IPS-20b (cell line): ENCODE measurements around the gene TAS2R41.

ENCODE experiments used
- H3K27ac ChIP-seq: one replicate; pipeline ENCODE4 v1.5.1; 2013; ENCODE audit warnings: low read length
- H3K27me3 ChIP-seq: 2 replicates; pipeline ENCODE4 v1.6.1; 2013; ENCODE audit warnings: mild to moderate bottlenecking, low read length, inconsistent platforms; ENCODE audit not compliant: insufficient read depth
- H3K36me3 ChIP-seq: 2 replicates; pipeline ENCODE4 v1.6.1; 2013; ENCODE audit warnings: low read depth, mild to moderate bottlenecking, inconsistent platforms, low read length, moderate library complexity; ENCODE audit not compliant: insufficient read depth
- H3K4me1 ChIP-seq: 2 replicates; pipeline ENCODE4 v1.6.1; 2013; ENCODE audit warnings: mild to moderate bottlenecking, control low read depth, inconsistent platforms, low read length, moderate library complexity; ENCODE audit not compliant: insufficient read depth
- H3K4me3 ChIP-seq: 2 replicates; pipeline ENCODE4 v1.5.1; 2013; ENCODE audit warnings: mild to moderate bottlenecking, low read length, inconsistent platforms
- H3K9ac ChIP-seq: 2 replicates; pipeline ENCODE4 v1.6.1; 2013; ENCODE audit warnings: low read depth, mild to moderate bottlenecking, inconsistent platforms, low read length, moderate library complexity
- H3K9me3 ChIP-seq: 2 replicates; pipeline ENCODE4 v1.6.1; 2013; ENCODE audit warnings: mild to moderate bottlenecking, low read depth, low read length, inconsistent platforms; ENCODE audit not compliant: insufficient read depth

TAS2R41 gene

DNA sequence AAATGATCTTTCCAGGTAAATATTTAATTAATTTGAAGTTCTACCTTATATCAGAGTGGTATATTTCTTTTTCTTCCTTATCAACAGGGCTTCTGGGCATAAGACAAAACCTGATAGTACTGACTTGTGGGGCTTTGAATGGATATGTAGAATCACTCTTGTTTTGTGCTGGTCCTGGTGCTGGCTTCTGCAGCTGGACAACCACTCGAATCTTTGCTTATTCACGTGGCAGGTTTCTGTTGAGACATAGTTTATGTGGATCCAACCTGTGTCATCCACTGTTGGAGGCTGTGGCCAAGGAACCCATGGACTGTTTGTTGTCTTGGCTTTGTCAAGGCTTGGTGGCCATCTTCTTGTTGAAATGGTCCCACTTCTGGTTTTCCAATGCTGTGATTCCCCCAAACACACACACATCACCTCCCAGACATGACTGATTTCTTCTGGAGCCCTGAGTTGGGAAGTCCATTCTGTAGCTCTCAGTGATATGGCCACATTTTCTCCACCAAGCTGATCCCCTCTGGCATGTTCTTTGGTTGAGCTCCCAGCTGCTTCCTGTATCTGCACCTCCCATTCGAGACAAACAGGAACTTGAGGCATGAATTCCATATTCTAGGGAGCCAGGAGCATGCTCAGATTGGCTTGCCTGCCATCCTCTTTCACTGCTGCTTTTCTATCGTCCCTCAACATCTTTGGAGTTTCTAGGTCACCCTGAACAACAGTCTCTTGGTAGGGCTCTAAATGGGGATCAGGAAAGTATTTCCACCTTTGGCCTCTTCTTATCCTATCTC, 19.5 kb downstream of the TAS2R41 start:
- H3K9ac ChIP-seq = no peak overlapping the region
- no peak overlapping the region for H3K27ac ChIP-seq
- no peak overlapping the region for H3K4me3 ChIP-seq
- H3K9me3 ChIP-seq = no peaks in the 10 kb centered on the region
- no peaks in the 10 kb centered on the region for H3K36me3 ChIP-seq
- no peaks in the 10 kb centered on the region for H3K4me1 ChIP-seq
- no peaks in the 10 kb centered on the region for H3K27me3 ChIP-seq

DNA sequence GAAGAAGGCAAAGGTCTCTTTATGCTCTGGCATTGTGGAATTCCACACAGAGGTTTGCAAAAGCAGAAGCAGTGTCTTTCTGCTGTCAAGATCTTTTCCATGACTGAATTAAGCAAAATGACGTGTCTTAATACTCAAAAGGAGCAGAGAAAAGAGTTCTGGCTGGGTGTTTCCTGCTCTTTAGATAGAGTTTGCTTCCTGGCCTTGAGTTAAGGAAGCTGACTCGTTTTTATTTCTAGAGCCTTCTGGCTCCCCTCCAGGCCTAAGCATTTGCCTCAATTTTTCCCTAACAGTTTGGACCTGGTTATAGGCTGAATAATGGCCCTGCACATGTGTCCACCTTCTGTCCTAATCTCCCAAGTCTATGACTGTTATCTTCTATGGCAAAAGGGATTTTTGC, 21.6 kb downstream of the TAS2R41 start:
- no peaks in the 10 kb centered on the region for H3K36me3 ChIP-seq
- no peak overlapping the region for H3K9ac ChIP-seq
- no peak overlapping the region for H3K27ac ChIP-seq
- H3K4me3 ChIP-seq = no peak overlapping the region
- H3K9me3 ChIP-seq = no peaks in the 10 kb centered on the region
- H3K4me1 ChIP-seq = no peaks in the 10 kb centered on the region
- no peaks in the 10 kb centered on the region for H3K27me3 ChIP-seq

DNA sequence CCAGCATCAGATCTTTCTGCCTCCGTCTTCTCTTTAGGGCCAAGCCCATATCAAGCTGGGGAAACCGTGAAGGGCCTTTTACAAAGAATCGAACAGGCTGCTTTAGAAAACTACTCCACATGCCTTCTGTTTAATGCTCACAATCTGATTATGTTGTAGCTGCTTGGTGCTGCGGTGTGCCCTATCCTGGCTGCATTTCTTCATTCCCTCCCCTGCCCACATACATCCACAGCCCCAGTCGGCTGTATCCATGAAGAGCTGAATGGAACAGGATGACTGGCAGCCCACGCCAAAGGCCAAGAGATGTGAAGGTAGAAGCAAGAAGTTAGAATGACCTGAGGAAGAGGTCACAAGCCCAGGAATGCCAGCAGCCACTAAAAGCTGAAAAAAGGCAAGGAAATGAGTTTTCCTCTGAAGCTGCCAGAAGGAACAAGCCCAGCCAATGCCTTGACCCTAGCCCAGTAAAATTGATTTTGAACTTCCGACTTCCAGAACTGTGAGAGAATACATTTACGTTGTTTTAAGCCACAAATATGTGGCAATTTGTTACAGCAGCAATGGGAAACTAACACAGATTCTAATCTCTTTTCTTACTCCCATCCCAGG, 22.2 kb downstream of the TAS2R41 start:
- no peaks in the 10 kb centered on the region for H3K27me3 ChIP-seq
- H3K9ac ChIP-seq = no peak overlapping the region
- H3K9me3 ChIP-seq = no peaks in the 10 kb centered on the region
- H3K4me3 ChIP-seq = no peak overlapping the region
- H3K4me1 ChIP-seq = no peaks in the 10 kb centered on the region
- no peak overlapping the region for H3K27ac ChIP-seq
- H3K36me3 ChIP-seq = no peaks in the 10 kb centered on the region

DNA sequence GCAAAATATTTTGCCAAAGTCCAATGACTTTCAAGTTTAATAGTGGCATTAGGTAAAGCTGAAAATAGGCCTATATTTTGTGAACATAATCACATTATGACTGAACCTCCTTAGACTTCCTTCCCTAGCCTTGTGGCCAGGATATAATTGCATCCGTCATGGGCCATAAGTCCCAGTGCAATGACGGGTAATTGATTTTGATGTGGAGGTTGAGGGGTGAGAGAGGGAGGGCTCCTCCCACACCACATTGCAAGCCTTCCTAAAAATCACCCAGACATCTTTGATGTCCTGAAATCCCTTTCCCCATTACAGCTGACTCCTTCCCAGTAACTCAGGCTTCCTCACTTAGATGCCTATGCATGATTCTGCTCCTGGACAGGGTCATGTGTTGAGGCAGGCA, 25.6 kb downstream of the TAS2R41 start:
- Histone ChIP-seq H3K4me1 (no peaks in the 10 kb centered on the region), H3K36me3 (no peaks in the 10 kb centered on the region), H3K9ac (no peak overlapping the region), H3K4me3 (no peak overlapping the region), H3K9me3 (no peaks in the 10 kb centered on the region), H3K27me3 (no peaks in the 10 kb centered on the region), H3K27ac (no peak overlapping the region)

DNA sequence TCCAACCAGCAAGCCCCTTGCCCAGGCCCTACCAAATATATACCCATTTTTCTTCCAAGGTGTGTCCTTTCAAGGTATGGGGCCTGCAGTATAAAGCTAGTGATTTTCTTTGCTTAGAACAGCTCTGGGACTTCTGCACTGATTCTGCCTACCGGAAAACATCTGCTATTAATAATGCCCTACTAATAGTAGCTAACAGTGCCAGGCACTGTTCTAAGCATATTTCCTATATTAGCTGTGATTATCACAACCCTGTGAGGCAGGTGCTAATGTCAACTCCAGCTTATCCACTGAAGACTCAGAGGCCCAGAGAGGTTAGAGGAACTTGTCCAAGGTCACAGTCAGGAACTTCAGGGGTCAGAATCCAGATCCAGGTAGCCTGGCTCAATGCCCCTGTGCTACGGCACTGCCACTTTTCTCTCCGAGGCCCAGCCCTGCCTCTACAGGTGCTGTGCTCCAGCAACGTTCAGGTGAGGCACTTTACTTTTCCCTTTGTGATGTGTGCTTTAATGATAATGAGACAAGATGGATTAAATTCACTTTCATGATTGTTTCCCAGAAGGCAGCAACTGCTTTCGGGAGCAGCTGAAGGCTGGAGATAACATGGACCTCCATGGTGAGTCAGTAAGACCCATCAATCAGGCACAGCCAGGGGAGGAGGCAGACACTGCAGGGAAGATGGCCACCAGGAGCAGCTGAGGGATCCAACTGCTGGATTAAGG, 26.7 kb downstream of the TAS2R41 start:
- H3K9me3 ChIP-seq = no peaks in the 10 kb centered on the region
- no peak overlapping the region for H3K9ac ChIP-seq
- H3K27ac ChIP-seq = no peak overlapping the region
- H3K27me3 ChIP-seq = no peaks in the 10 kb centered on the region
- H3K4me1 ChIP-seq = no peaks in the 10 kb centered on the region
- no peaks in the 10 kb centered on the region for H3K36me3 ChIP-seq
- H3K4me3 ChIP-seq = no peak overlapping the region

DNA sequence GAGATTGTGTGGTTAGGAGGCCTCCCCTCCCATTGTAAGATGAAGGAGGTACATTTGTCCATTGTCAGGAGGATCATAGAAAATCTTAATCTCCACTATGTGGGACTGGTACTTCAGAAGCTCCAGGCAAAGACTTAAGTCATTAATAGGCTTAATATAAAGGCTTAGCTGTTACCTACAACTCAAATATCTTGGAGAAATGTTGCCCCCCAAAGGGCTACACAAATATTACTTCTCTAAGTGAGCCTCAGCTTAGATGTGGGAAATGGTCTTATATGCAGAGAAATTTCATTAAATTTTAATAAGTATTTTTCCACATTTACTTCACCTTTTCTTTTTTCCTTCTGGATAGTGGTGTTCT, 27.2 kb downstream of the TAS2R41 start:
- Histone ChIP-seq H3K4me3 (no peak overlapping the region), H3K27me3 (no peaks in the 10 kb centered on the region), H3K36me3 (no peaks in the 10 kb centered on the region), H3K9ac (no peak overlapping the region), H3K27ac (no peak overlapping the region), H3K4me1 (no peaks in the 10 kb centered on the region), H3K9me3 (no peaks in the 10 kb centered on the region)

DNA sequence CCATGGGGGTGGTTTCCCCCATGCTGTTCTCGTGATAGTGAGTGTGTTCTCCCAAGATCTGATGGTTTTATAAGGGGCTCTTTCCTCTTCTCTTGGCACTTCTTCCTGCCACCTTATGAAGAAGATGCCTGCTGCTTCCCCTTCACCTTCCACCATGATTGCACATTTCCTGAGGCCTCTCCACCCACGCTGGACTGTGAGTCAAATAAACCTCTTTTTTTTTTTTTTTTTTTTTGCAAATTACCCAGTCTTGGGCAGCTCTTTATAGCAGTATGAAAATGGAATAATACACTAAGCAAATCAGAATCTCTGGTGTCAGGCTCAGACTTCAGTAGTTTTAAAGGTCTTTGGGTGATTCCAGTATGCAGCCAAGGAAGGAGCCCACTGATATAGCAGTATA, 28.2 kb downstream of the TAS2R41 start:
- Histone ChIP-seq H3K4me3 (no peak overlapping the region), H3K9me3 (no peaks in the 10 kb centered on the region), H3K27ac (no peak overlapping the region), H3K4me1 (no peaks in the 10 kb centered on the region), H3K9ac (no peak overlapping the region), H3K36me3 (no peaks in the 10 kb centered on the region), H3K27me3 (no peaks in the 10 kb centered on the region)

DNA sequence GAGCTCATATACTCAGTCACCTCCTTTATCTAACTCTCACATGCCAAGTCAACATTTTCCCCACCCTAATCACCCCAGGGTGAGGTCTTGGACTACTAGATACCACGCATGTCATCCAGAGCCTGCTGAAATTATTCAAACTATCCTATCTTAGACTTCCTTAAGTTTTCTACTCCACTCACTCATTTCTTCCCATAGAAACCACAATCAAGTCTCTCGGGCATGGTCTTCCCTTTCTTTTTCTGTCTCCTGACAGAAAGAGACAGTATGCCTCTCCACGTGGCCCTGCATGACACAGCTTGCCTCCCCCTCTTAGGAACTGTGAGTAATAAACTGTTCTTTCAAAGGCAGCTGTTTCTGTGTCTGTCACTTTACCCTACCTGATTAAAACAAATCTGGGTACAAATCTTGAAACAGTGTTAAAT, 29.4 kb downstream of the TAS2R41 start:
- no peaks in the 10 kb centered on the region for H3K27me3 ChIP-seq
- H3K27ac ChIP-seq = no peak overlapping the region
- no peak overlapping the region for H3K9ac ChIP-seq
- no peaks in the 10 kb centered on the region for H3K9me3 ChIP-seq
- no peak overlapping the region for H3K4me3 ChIP-seq
- H3K36me3 ChIP-seq = no peaks in the 10 kb centered on the region
- H3K4me1 ChIP-seq = no peaks in the 10 kb centered on the region

DNA sequence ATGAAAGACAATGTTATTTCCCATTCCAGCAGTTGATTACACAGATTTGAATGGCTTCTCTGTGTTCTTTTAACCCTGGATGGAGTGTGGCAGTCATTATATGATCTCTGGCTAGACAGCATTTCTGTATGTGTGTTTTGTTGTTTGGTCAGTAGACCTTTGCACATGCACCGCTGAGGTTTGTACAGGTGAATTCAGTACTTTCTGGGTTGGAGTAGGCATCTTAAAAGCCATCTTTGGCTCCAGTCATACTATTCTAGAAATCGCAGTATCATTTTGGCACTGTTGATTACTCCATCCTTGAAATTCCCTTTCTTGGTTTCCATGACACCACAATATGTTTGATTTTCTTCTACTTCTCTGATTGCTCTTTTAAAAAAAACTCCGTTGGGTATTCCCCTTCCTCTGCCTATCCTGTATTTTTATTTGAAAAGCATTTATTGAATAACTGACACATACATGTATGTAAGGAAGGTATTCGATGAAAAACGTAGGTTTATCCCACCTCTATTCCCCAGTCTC, 29.9 kb downstream of the TAS2R41 start:
- Histone ChIP-seq H3K4me1 (no peaks in the 10 kb centered on the region), H3K27me3 (no peaks in the 10 kb centered on the region), H3K4me3 (no peak overlapping the region), H3K27ac (no peak overlapping the region), H3K36me3 (no peaks in the 10 kb centered on the region), H3K9me3 (no peaks in the 10 kb centered on the region), H3K9ac (no peak overlapping the region)

DNA sequence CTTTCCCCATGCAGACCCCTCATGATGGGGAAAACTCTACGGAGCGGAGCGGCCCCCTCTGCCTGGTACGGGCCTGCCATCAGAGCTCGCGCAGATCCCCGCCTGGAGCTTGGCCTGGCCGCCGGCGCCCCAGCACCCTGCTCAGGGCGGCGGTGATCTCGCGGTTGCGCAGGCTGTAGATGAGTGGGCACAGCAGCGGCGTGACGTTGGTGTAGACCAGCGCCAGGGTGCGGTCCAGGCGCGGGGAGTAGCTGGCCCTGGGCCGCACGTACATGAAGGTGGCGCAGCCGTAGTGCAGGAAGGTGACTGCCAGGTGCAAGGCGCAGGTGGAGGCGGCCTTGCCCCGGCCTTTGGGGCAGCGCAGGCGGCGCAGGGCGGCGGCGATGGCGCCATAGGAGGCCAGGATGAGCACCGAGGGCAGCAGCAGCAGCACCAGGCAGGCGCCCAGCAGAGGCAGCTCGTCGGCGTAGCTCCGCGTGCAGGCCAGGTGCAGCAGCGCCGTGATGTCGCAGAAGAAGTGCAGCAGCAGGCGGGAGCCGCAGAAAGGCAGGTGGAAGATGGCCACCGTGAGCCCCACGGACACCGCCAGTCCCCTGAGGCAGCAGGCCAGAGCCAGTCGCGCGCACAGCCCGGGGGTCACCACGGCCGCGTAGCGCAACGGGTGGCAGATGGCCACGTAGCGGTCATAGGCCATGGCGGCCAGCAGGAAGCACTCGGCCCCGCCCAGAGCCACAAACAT, 33.4 kb downstream of the TAS2R41 start:
- no peak overlapping the region for H3K4me3 ChIP-seq
- no peaks in the 10 kb centered on the region for H3K9me3 ChIP-seq
- H3K27me3 ChIP-seq = no peaks in the 10 kb centered on the region
- H3K27ac ChIP-seq = no peak overlapping the region
- no peaks in the 10 kb centered on the region for H3K36me3 ChIP-seq
- no peak overlapping the region for H3K9ac ChIP-seq
- H3K4me1 ChIP-seq = no peaks in the 10 kb centered on the region

DNA sequence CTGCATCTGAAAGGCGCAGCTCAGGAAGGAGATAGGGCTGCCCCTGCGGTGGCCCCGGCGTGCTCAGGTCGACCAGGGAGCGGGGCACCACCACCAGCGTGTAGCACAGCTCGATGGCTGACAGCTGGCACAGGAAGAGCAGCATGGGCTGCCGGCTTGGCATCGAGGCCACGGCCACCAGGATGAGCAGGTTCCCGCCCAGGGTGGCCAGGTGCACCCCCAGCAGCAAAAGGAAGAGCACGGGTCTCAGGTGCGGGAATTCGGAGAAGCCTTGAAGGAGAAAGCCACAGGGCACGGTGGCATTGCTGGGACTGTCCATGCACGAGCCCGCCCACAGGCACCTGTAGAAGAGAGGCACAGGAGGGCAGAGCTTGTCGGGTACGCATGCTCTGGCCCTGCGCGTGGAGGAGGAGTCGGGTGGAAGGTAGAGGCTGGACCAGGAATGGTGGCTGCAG, 33.9 kb downstream of the TAS2R41 start:
- H3K27me3 ChIP-seq = no peaks in the 10 kb centered on the region
- H3K27ac ChIP-seq = no peak overlapping the region
- no peaks in the 10 kb centered on the region for H3K9me3 ChIP-seq
- H3K36me3 ChIP-seq = no peaks in the 10 kb centered on the region
- H3K9ac ChIP-seq = no peak overlapping the region
- no peaks in the 10 kb centered on the region for H3K4me1 ChIP-seq
- no peak overlapping the region for H3K4me3 ChIP-seq
